ENCODE results near the gene FXYD6. TPM values are rescaled to one million over a fixed set of nuclear protein-coding genes. Genes with fewer than 3 reads are reported as not detected.
A peak's percentile ranks its signal among the peaks of the same experiment; 100 is the strongest.

FXYD6 gene
- total RNA-seq, 2 donors from 2014 or later = 16.8 to 23.9 TPM

- TF ChIP-seq CTCF (IDR thresholded peaks at IDR 0.05) (no peak), POLR2A (IDR thresholded peaks at IDR 0.05) (no peak)
- peak overlapping the region; percentile 5 to 88 (median 86) for H3K27ac ChIP-seq
- no peaks in the 10 kb centered on the region for H3K27me3 ChIP-seq
- peaks cover 64% of the 10 kb centered on the region for H3K4me1 ChIP-seq
- no peaks in the 10 kb centered on the region for H3K36me3 ChIP-seq (replicated peaks in 1 of 2; ENCODE audit: insufficient read depth in 1 of 2, low read depth in 2 of 2)
- no peak for DNase-seq
- intact Hi-C loops (cut with DNase I) = loop anchor here (5.0 kb wide), 1 partner anchor 127 kb away; no protein-coding TSS in a partner anchor
- 66 to 69% methylated on average over 10 of the region's 10 CpGs for WGBS, 2 donors
- H3K9me3 ChIP-seq = no peaks in the 10 kb centered on the region
- no peak for ATAC-seq
- H3K4me3 ChIP-seq = no peak overlapping the region
Observed at GRCh38 chr11:117820516-117820915, 55.9 kb downstream of the FXYD6 start.

GRCh38 chr11:117820071-117820470 lies 56.4 kb downstream of the FXYD6 start:
- Histone ChIP-seq H3K9me3 (no peaks in the 10 kb centered on the region), H3K4me3 (no peak overlapping the region), H3K27me3 (no peaks in the 10 kb centered on the region), H3K27ac (peak overlapping the region; percentile 5 to 88 (median 86)), H3K4me1 (peaks cover 64% of the 10 kb centered on the region), H3K36me3 (replicated peaks in 1 of 2; ENCODE audit: insufficient read depth in 1 of 2, low read depth in 2 of 2) (no peaks in the 10 kb centered on the region)
- WGBS, 2 donors = 59 to 61% methylated on average over 11 of the region's 11 CpGs
- ATAC-seq (no peak), DNase-seq (peak in 1 of 4 donors; percentile 31)
- intact Hi-C loops (cut with DNase I) = loop anchor here (5.0 kb wide), 1 partner anchor 127 kb away; no protein-coding TSS in a partner anchor
- no peak for TF ChIP-seq POLR2A (IDR thresholded peaks at IDR 0.05)
- TF ChIP-seq CTCF (IDR thresholded peaks at IDR 0.05) = no peak

GRCh38 chr11:117819096-117820040 lies 57.1 kb downstream of the FXYD6 start:
- peaks cover 64% of the 10 kb centered on the region for H3K4me1 ChIP-seq
- no peak overlapping the region for H3K4me3 ChIP-seq
- no peaks in the 10 kb centered on the region for H3K9me3 ChIP-seq
- H3K36me3 ChIP-seq (replicated peaks in 1 of 2; ENCODE audit: insufficient read depth in 1 of 2, low read depth in 2 of 2) = no peaks in the 10 kb centered on the region
- no peaks in the 10 kb centered on the region for H3K27me3 ChIP-seq
- intact Hi-C loops (cut with DNase I) = loop anchor here (5.0 kb wide), 1 partner anchor 128 kb away; no protein-coding TSS in a partner anchor
- peak overlapping the region; percentile 10 to 88 (median 86) for H3K27ac ChIP-seq
- peak in 5 of 7 experiments; percentile 39 to 73 (median 67) for TF ChIP-seq CTCF (IDR thresholded peaks at IDR 0.05)
- TF ChIP-seq POLR2A (IDR thresholded peaks at IDR 0.05) = no peak
- 38 to 54% methylated on average over 9 to 10 of the region's 10 CpGs for WGBS, 2 donors
- peak; percentile 8 for ATAC-seq
- DNase-seq = peak; percentile 64 to 81 (median 78)

GRCh38 chr11:117818041-117818873 lies 58.2 kb downstream of the FXYD6 start:
- Histone ChIP-seq H3K36me3 (replicated peaks in 1 of 2; ENCODE audit: insufficient read depth in 1 of 2, low read depth in 2 of 2) (no peaks in the 10 kb centered on the region), H3K4me1 (peaks cover 65% of the 10 kb centered on the region), H3K4me3 (no peak overlapping the region), H3K27me3 (no peaks in the 10 kb centered on the region), H3K9me3 (no peaks in the 10 kb centered on the region), H3K27ac (peak overlapping the region; percentile 66 to 88 (median 86))
- TF ChIP-seq POLR2A (IDR thresholded peaks at IDR 0.05) = peak in 1 of 3 donors; percentile 31
- TF ChIP-seq CTCF (IDR thresholded peaks at IDR 0.05) = no peak
- 33 to 42% methylated on average over 9 of the region's 9 CpGs for WGBS, 2 donors
- intact Hi-C loops (cut with DNase I) = no loop called here
- ATAC-seq (peak; percentile 15), DNase-seq (peak in 1 of 4 donors; percentile 47)
